Inferior parietal cortex (tissue), 1 donor: ENCODE data around the gene RFC3.

Experiments used
- DNase-seq: peaks from one replicate; pipeline ENCODE4 v3.0.0-alpha.2; 2016; ENCODE audit errors: extremely low spot score

Gene RFC3

GRCh38 chr13:33868343-33868994 lies 50.5 kb downstream of the RFC3 start:
- DNase-seq = no peak

GRCh38 chr13:33869005-33869404 lies 51.1 kb downstream of the RFC3 start:
- no peak for DNase-seq

DNA sequence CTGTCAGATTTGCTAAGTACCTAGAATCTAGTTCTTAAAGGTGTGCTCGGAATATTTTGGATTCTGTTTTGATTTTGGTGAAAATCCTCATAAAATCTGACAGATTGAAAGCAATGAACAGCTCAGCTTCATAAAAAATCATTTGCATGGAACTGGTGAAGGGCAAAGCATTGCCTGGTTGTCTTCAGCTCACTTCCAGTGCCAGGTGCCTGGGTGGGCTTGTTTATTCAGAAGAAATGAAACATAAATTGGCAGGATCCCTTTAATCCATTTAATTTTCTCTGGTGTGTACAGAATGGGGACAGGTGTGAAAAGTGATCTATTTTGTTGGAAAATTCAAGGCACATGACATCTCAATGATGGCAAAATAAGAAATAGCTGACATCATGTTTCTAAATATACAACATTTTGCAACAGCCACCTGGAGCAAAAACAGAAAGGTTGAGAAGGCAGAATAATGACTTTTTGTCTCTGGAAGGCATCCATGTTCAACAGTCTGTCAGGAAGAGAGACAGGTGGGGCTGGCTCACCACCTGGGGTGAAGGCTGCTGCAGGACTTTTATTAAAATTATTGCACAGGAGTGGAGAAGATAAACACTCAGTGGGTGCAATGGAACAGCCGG lies 52.2 kb downstream of the RFC3 start:
- no peak for DNase-seq

DNA sequence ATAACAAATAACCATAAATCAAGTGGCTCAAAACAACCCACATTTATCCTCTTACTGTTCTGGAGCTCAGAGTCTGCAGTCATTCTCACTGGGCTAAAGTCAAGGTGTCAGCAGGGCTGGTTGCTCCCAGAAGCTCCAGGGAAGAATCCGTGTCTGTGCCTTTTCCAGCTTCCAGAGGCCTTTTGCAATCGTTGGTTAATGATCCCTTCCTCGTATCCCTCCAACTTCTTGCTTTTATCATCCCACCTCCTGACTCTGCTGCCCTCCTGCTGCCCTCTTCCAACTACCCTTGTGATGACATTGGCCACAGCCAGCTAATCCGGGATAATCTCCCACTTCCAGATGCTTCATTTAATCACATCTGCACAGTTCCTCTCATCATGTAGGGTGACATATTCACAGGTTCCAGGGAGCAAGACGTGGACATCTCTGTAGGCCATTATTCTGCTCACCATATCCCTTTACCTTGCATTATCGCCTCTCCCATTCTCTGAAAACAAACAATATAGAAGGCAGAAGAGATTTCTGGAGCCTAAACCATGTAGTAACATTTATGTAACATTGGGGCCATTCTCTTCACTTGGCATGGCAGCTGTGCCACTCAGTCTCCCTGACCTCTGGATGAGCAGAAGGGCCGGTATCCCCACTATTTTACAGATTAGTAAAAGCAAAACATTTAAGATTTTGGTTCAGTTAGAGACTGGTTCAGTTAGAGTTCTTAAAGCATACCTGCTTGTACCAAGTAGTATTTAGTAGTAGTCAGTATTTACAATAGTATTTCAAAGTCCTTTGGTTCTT lies 53.5 kb downstream of the RFC3 start:
- DNase-seq = no peak

DNA sequence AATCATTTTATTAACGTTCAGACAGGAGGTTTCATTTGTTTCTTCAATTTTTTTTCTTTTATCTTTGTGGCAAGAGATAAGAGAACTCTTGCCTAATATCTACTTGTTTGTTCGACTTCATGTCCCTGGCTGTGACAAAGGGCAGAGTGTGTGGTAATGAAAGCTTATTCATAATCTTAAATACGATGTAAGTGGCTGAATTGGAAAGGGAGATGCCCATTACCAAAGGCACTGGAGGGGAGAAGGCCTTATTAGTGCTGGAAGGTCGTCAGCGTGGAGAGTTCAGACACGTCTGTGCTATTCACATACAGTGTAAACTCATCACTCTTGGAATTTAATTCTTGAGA lies 54.0 kb downstream of the RFC3 start:
- DNase-seq = no peak

DNA sequence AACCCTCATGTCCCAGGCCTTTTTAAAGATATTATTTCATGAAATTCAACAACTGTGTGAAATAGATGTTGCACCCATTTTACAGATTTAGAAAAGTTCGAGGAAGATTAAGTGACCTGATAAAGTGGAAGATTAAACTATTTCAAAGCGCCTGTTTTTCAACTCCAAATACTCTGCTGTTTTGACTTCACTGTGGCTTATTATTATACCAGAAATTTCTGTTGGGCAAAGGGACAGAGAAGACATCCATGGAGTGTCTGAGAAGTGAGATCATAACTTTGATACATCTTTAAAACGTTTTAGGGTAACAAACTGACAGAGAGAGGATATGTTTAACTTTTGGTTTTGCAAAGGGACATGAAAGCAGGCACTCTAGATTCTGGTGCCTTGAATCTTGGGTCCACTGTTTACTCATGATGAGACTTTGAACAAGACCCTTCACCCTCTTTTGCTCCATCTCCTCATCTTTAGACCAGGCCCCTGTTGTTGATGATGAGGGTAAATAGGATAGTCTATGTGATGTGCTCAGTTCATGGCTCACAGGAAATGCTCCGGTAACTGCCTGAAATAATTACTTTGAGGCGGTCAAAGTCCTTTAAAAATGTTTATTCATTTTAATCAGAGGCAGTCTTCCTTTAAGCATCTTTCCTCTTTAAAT lies 55.4 kb downstream of the RFC3 start:
- DNase-seq = no peak

DNA sequence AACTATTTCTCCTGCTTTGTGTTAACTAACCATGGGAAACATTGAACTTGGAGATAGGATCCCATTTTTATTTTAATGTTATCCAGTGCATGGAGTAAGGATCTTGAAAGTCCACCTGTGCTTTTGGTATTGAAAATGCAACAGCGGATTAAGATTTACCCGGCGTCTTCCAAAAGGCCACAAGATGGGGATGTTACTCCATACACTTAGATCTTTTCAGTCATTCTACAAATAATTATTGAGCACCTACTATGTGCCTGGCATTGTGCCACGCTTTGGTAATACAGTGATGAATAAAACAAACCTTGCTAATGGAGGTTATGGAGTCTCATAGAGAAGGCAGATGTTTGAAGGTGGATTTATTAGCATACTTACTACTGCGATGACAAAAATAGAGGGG lies 56.9 kb downstream of the RFC3 start:
- no peak for DNase-seq

DNA sequence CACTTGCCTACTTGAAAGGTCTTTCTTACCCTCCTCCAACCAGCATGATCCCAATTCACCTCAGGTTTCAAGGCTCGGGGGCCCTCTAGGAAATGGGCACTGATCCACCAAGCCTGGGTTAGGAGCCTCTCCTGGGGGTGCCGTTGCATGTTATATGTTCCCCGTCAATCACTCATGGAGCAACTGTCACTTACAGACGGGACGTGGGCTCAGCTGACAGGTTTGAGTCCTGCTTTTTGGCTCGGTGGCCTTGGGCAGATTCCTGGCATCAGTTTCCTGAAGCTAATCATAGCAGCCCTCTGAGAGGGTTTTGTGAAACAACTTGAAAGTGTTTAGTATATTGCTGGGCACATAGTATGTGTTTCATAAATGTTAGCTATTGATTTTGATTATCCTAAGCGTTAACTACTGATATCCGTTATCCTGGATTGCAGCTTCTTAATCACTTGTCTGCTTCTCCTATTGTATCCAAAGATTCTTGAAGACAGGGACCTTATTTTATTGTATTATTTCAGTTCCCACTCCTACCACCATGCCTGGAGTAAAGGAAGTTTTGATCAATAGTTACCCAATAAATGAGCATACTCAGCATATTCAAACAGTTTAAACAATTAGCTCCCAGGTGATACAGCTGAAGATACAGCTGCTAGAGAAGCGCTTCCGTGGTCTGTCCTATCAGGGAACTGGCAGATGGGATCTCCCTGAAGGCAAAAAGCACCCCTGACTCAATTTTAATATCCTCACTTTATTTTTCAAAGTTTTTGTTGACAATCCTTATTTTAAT lies 57.9 kb downstream of the RFC3 start:
- no peak for DNase-seq

- no peak for DNase-seq
Observed at GRCh38 chr13:33876716-33877394, 58.9 kb downstream of the RFC3 start.

DNA sequence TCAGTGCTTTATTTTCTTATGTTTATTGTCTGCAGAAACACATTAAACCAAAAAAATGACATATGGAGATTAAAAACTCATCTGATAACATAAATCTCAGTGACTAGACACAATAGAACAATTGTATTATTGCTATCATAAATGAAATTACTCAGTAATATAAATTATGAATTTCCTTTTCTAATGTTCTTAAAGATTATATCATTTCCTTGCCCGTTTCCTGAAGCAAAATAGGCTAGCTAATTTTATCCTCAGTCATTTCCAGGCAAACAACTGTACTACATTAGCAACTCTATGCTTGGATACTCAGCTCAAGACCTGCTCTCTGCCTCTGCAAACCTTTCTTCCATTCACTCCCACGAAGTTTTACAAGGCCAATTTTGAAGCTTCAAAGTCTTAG lies 61.2 kb downstream of the RFC3 start:
- DNase-seq = no peak

GRCh38 chr13:33882804-33883203 lies 64.9 kb downstream of the RFC3 start:
- DNase-seq = no peak

- no peak for DNase-seq
Observed at GRCh38 chr13:33884531-33885220, 66.7 kb downstream of the RFC3 start.
